Stimulated activated CD4-positive, alpha-beta T cell treated with anti-CD3 and anti-CD28 coated beads, TNF-alpha, amount 100 ng/mL, for 4 hours (primary cell): ENCODE data around the gene ERC2.

Source experiments
- DNase-seq, 3 experiments: peaks; one replicate each; pipeline ENCODE4 v3.0.0-alpha.2; 2020; ENCODE audit warnings: low read depth in 3 of 3

ERC2 gene

GRCh38 chr3:55592572-55592971 is 875.7 kb downstream of the ERC2 start:
- DNase-seq = no peak

DNA sequence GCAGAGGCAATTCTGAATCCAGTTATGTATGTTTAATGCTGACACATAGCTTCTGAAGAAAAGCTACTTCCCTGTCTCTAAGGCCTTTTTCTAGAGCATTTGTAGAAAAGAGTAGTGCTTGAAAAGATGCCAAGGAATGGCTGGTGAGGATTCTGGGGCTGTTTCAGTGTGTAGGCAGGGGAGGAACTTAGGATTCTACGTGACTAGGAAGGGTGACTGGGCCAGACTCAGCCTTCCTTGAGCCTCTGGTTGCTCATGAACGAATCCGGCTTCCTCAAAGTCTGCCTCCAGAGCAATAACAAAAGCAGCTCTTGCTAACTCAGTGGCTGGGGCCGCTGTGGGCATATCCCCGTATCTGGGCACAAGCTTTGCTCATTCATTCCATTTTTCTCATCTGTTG is 876.4 kb downstream of the ERC2 start:
- no peak for DNase-seq

DNA sequence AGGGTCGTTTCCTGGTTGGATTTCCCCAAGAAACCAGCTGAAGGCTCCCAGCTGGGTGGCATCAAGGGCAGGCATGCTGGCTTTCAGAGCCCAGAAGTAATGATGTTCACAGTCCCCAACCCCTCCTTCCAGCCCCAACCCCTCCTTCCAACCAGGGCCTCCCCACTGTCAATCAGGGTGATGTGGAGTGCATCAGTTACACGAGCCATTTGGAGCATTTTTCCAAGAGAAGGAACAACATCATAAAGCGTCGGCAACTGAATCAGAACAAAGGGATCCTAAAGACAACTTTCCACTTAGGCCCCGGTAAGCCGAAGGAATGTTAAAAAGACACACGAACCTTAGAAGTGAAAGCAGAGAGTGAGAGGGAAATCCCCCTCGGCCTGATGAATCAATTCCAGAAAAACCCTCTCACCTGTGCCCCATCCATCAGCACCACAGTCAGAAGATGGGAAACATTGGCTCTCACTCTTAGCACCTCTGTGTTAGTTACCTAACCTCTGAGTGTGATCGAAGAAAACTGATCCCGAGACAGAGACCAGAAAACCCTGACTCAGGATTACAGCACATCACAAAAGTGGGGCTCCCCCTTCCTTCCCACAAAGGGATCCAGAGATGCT is 880.0 kb downstream of the ERC2 start:
- DNase-seq = no peak

DNA sequence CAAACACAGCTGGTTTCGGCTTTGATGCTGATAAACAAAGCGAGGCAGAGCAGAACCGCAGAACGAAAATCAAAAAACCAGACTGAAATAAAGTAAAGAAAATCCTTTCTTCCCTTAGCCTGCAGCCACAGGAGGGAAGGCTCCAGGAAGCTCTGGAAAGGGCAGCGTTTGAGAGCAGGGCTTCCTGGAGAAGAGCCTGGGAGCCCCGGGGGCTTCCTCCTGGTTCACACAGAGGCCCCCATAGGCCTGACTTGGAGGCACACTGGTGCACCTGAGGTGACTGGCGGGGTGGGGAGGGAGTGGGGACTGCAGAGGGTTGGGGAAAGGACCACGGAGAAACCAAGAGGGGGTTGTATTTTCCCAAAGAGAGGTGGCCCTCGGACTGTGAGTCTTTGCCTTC is 882.4 kb downstream of the ERC2 start:
- no peak for DNase-seq

DNA sequence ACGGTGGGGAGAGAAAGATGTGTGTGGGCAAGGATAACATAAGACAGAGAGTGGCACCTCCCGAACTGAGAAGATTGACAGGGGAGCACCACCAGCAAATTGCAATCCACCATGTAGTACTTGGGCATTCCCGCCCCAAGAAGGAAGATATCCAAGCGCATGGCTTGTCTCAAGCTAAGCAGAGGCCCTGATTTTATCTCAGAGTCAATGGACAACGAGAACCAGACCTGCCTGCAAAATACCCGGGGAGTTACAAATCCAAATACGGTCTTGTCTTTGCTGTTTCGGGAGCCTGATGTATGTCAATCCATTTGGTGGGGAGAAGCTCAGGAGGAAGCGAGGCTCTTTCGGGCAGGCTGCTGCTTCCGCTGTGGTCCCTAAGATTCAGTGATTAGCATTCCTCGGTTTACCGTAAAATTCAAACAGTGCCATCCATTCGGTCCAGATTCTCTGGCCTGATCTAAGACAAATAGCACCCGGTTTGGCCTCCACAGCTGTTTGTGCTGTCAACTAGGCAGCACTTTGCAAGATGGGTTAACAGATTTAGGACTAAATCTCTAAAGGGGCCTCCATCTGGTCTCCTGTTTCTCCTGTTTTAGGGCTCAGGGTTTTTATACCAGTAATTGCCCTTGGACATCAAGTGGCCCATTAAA is 883.4 kb downstream of the ERC2 start:
- no peak for DNase-seq

GRCh38 chr3:55584030-55584429 is 884.2 kb downstream of the ERC2 start:
- no peak for DNase-seq

DNA sequence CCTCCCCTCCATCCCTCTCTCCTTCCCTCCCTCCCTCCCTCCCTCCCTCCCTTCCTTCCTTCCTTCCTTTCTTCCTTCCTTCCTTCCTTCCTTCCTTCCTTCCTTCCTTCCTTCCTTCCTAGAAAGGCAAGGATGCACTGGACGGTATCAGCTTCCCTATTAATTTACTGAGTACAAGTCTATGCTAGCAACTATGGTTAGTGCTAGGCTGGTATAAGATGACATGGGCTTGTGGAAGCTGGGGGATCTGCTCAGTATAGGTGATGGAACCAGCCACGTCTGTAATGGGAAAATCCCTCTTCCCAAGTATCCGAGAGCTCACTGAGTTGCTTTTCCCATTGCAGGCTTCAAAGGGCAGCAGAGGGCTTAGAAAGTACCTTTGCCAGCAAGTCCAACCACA is 884.8 kb downstream of the ERC2 start:
- DNase-seq = no peak

GRCh38 chr3:55579496-55579895 is 888.8 kb downstream of the ERC2 start:
- DNase-seq = no peak

GRCh38 chr3:55576621-55577388 is 891.5 kb downstream of the ERC2 start:
- DNase-seq = no peak

DNA sequence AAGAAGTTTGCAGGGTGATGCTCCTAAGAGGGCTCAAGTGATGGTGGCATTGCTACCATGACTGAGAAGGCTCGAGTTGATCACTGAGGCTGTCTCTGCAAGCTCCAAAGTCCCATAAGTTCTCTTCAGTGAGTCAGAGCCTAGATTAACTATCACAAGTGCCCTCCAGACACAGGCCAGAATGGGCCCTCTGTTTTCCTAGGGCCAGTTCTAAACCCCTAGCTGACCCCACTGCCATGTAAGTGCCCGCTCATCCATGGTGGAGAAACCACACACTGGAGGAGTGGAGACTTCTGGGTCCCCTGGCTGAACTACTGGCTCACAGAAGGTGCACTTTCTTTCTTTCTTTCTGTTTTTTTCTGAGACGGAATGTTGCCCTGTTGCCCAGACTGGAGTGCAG is 893.6 kb downstream of the ERC2 start:
- DNase-seq = no peak

DNA sequence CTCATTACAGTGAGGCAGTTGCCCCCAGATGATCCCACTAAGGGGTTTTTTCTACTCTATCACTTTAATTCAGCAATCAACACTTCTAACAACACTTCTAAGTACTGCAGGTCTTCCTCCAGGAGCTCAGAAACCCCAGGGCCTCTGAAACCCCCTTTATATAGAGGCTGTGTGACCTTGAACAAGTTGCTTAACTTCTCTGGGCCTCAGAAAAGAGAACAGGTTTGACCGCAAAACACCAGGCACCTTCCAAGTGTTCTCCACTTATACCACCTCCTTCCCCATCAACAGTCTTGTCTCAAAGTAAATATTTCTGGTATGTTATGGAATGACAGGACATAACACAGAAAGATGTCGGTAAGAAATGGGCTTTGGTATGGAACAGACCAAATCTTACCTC is 895.5 kb downstream of the ERC2 start:
- DNase-seq = no peak

GRCh38 chr3:55571913-55572312 is 896.4 kb downstream of the ERC2 start:
- DNase-seq = no peak

DNA sequence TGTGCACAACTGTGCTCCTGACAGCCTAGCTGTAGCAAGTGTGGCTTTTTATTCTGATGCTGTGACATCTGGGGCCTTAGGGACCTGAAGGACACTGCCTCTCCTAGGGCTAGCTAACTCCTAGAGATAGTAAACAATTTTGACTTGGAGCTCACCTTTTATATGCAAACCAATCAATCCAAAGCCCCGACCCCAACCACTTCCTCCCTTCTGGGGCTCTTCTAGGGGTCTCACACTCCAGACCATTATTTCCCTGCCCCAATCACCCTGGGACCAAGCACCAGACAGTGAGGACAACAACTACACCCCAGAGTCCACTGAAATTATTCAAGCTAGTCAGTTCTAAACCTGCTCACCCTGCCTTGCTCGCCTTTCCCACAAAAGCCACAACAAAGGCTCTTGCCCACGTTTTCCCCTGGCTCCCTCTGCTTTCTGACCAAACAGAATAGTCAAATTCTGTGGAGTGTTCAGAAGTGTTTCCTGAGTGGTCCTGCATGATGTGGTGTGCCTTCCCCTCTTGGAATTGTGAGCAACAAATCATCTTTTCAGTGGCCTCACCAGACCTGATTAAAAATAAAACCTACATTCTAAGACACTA is 897.0 kb downstream of the ERC2 start:
- DNase-seq = no peak

DNA sequence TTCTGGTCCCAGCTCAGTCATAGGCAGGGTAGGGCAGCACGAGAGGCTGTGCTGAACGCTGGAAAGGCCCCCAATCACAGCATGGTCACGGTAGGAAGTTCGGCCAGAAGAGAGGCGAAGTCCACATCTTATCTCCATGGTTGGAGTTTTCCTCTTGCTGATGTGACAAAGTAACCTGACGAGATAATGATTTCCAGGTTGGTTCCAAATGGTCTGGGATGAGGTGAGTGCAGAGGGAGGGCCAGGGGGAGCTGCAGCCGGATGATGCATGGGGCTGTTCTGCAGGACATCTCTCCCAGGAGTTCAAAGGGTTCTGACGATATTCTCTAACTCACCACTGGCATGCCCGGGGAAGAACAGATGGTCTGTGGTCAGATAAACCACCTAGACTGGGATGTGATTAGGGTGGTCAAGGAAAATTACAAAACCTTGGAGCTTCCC is 898.0 kb downstream of the ERC2 start:
- no peak for DNase-seq

GRCh38 chr3:55569033-55569599 is 899.2 kb downstream of the ERC2 start:
- DNase-seq = no peak

GRCh38 chr3:55567615-55568014 is 900.7 kb downstream of the ERC2 start:
- DNase-seq = no peak

DNA sequence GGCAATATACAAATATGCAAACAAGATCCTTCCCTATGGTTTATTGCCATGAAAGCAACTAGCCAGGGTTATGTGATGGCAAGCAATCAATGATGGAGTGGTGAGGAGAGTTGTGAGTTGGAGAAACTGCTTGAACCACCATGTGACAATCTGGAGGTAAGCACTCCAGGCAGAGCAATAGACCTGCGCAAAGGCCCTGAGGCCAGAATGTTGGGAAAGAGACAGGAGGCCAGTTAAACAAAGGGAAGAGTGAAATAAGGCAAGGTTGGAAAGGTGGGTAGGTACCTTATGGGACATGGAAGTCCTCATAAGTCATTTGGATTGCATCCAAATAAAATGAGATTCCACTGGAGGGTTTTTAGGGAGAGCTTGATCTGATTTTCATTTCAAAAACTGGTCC is 901.1 kb downstream of the ERC2 start:
- DNase-seq = no peak

- no peak for DNase-seq
Observed at GRCh38 chr3:55565521-55565920, 902.7 kb downstream of the ERC2 start.

DNA sequence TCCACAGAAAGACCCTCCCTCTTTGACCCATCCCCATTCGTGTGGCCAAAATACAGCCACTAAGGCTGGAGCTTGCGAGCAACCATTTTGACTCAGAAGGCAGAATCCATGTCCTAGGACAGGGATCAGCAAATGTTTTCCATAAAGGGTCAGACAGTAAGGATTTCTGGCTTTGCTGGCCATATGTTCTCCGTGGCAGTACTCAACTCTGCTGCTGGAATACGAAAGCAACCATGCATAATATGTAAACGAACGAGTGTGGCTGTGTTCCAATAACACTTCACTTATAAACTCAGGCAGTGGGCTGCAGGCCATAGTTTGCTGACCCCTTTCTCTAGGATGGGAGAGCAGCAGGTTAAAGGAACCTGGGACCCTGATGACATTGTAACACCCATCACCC is 903.5 kb downstream of the ERC2 start:
- no peak for DNase-seq

- DNase-seq = no peak
Observed at GRCh38 chr3:55562700-55563099, 905.6 kb downstream of the ERC2 start.

DNA sequence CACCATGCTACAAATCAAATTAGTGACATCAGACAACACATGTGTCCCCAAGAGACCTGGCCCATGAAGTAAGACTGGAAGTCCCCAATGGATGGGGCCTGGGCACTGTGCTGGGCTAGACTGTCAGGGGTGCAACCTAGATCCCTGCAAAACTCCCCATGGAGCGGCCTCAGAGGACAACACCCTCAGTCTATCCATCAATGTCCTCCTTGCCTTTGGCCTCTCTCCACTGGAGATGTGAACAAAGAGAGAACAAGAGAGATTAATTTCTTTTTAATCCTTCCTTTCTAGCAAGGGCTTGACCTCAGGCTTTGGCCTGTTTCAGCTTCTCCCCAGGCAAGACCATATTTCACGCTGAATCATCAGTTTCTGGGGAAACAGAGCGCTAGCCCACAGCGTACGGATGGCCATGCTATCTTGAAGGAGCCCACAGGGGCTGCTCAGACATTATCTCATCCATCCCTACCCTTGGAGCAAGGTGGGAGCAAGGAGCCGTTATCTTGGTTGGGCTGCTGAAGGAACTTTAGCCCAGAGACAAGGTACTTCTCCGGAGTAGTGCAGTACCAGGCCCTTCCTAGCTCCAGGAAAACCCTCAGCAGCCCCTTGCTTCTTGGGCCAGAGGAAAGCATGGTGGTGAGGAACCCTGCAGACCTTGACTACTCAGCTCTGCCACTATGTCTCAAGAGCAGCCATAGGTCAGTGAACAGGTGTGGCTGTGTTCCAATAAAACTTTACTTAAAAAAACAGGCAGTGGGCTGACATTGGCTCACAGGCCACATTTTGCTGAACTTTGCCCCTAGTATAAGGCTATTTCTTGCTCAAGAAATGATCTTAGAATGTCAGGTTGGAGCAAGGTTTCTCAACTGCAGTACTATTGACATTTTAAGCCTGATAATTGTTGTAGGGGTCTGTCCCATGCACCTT is 908.5 kb downstream of the ERC2 start:
- DNase-seq = no peak
